ENCODE results near the gene NUP214. TPM values are rescaled to one million over a fixed set of nuclear protein-coding genes. Genes with fewer than 3 reads are reported as not detected.
A peak's percentile ranks its signal among the peaks of the same experiment; 100 is the strongest.
"Not testable (repeated sequence)": the region's sequence is repeated elsewhere in the genome, so short reads cannot be mapped to it uniquely, and the experiment has no call there.

Gene NUP214
- total and polyA plus RNA-seq, 8 donors = 43.8 to 58.4 (median 47.4) TPM

DNA sequence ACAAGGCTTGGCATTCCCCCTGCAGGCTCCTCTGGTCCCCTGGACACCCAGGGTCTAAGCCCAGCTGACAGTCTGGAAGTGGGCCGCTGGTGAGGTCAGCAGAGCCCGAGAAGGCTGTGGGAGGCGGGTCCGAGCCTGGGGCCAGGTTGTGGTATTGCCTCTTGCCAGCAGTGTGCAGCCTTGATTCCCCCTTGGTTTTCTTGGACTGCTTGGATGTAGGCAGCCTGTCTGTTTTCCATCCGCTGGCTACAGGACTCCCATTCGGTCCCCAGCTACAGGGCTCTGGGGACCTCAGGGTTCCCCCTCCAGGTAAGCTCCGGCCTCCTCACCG is 27.5 kb upstream of the NUP214 start:
- Histone ChIP-seq H3K36me3 (no peaks in the 10 kb centered on the region), H3K27ac (no peak overlapping the region), H3K4me1 (peaks cover 6 to 17% of the 10 kb centered on the region in 2 donors), H3K9me3 (no peaks in the 10 kb centered on the region), H3K27me3 (peaks cover 14 to 54% of the 10 kb centered on the region in 2 donors), H3K4me3 (peak overlapping the region in 1 of 2 donors; percentile 57)
- intact Hi-C loops (cut with DNase I) = no loop called here
- ATAC-seq (no peak), DNase-seq (no peak)
- TF ChIP-seq, protein P1, sequence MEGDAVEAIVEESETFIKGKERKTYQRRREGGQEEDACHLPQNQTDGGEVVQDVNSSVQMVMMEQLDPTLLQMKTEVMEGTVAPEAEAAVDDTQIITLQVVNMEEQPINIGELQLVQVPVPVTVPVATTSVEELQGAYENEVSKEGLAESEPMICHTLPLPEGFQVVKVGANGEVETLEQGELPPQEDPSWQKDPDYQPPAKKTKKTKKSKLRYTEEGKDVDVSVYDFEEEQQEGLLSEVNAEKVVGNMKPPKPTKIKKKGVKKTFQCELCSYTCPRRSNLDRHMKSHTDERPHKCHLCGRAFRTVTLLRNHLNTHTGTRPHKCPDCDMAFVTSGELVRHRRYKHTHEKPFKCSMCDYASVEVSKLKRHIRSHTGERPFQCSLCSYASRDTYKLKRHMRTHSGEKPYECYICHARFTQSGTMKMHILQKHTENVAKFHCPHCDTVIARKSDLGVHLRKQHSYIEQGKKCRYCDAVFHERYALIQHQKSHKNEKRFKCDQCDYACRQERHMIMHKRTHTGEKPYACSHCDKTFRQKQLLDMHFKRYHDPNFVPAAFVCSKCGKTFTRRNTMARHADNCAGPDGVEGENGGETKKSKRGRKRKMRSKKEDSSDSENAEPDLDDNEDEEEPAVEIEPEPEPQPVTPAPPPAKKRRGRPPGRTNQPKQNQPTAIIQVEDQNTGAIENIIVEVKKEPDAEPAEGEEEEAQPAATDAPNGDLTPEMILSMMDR (IDR thresholded peaks at IDR 0.05) = no peak

DNA sequence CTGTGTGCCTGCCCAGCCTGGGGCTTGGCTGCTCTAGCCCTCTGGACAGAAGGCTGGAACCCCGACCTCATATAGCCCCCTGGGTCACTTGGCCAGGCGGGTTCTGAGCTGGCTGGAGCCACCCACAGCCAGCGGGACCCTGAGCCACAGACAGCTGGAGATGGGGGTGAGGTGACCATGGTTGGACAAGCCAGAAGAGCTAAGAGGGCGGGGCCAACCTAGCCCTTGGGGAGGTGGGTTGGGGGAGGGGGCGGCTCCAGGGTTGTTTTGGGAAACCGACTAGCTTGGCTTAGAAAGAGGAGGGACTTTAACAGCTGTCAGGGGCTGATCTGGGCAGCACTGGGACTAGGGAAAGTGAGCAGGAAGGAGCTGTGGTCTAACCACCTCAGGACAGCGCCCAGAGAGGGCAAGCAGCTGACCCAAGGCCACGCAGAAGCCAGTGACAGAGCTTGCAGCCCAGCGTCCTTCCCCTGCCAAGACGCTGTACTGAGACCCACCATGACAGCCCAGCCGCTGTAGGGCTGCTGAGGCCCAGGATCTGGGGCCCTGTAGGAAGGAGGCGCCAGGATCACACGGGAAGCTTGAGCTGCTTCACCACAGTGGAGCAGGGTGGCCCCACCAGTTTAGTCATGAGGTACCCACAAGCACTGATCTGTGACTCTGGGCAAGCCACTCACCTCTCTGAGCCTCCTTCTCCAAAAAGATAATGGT is 26.8 kb upstream of the NUP214 start:
- no peak overlapping the region for H3K4me3 ChIP-seq
- no peak overlapping the region for H3K27ac ChIP-seq
- H3K27me3 ChIP-seq = peaks cover 14 to 47% of the 10 kb centered on the region in 2 donors
- DNase-seq (no peak), ATAC-seq (no peak)
- no peaks in the 10 kb centered on the region for H3K9me3 ChIP-seq
- peaks cover 6 to 17% of the 10 kb centered on the region in 2 donors for H3K4me1 ChIP-seq
- H3K36me3 ChIP-seq = no peaks in the 10 kb centered on the region
- TF ChIP-seq, protein P1 (IDR thresholded peaks at IDR 0.05) = no peak
- intact Hi-C loops (cut with DNase I) = no loop called here

- intact Hi-C loops (cut with DNase I) = no loop called here
- no peak for ATAC-seq
These were observed 26.2 kb upstream of the NUP214 start for GRCh38 chr9:131099102-131099606.

DNA sequence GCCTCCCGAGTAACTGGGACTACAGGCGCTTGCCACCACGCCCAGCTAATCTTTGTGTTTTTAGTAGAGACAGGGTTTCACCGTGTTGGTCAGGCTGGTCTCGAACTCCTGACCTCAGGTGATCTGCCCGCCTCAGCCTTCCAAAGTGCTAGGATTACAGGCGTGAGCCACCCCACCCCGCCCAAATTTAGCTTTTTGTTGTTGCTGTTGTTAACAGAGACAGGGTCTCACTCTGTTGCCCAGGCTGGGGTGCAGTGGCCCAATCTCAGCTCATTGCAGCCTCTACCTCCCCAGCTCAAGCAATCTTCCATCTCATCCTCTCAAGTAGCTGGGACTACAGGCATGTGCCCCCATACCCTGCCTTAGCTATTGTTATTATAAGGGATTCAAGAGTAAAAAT is 25.5 kb upstream of the NUP214 start:
- DNase-seq; H3K9me3 ChIP-seq; intact Hi-C loops (cut with DNase I); H3K4me3 ChIP-seq; H3K27ac ChIP-seq; H3K36me3 ChIP-seq; ATAC-seq: not testable (repeated sequence)
- H3K4me1 ChIP-seq = peaks cover 6 to 17% of the 10 kb centered on the region in 2 donors
- H3K27me3 ChIP-seq = peaks cover 8 to 34% of the 10 kb centered on the region in 2 donors

More at GRCh38 chr9:131099102-131099606, 26.2 kb upstream of the NUP214 start:
- Histone ChIP-seq H3K36me3 (no peaks in the 10 kb centered on the region), H3K9me3 (no peaks in the 10 kb centered on the region), H3K4me3 (no peak overlapping the region), H3K27me3 (peaks cover 14 to 41% of the 10 kb centered on the region in 2 donors), H3K4me1 (peaks cover 6 to 17% of the 10 kb centered on the region in 2 donors), H3K27ac (no peak overlapping the region)
- TF ChIP-seq, protein P1 (IDR thresholded peaks at IDR 0.05) = no peak
- no peak for DNase-seq

DNA sequence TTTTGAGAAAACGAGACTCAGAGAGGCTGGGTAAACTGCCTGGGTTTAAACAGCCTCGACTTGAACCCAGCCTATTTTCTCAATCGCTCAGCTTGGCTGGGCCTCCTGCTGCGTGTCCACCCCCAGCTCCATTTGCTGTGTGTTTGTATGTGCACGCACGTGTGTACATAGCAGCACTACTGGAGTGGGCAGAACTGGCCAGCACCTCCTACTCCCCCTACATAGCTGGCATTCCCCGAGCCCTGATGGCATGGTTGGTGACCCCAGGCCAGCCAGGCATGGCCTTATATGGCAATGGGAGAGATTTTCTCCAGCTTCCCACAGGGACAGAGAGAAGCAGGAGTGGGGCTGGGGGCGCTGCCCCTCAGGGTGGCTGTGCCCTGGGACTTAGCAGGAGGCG is 24.9 kb upstream of the NUP214 start:
- Histone ChIP-seq H3K4me1 (peaks cover 6 to 17% of the 10 kb centered on the region in 2 donors), H3K4me3 (no peak overlapping the region), H3K27ac (no peak overlapping the region), H3K9me3 (no peaks in the 10 kb centered on the region), H3K36me3 (no peaks in the 10 kb centered on the region), H3K27me3 (peaks cover 2 to 28% of the 10 kb centered on the region in 2 donors)
- ATAC-seq = no peak
- intact Hi-C loops (cut with DNase I) = no loop called here
- DNase-seq = no peak
- TF ChIP-seq, protein P1 (IDR thresholded peaks at IDR 0.05) = no peak
